Stimulated activated CD4-positive, alpha-beta T cell treated with anti-CD3 and anti-CD28 coated beads, Interleukin-4, amount 100 ng/mL, for 1 hour (primary cell): Measurements from ENCODE around the gene SALL4.
"Not testable (repeated sequence)": the region's sequence is repeated elsewhere in the genome, so short reads cannot be mapped to it uniquely, and the experiment has no call there.

Source experiments
- DNase-seq: peaks from one replicate; pipeline ENCODE4 v3.0.0-alpha.2; 2020

Gene SALL4

DNA sequence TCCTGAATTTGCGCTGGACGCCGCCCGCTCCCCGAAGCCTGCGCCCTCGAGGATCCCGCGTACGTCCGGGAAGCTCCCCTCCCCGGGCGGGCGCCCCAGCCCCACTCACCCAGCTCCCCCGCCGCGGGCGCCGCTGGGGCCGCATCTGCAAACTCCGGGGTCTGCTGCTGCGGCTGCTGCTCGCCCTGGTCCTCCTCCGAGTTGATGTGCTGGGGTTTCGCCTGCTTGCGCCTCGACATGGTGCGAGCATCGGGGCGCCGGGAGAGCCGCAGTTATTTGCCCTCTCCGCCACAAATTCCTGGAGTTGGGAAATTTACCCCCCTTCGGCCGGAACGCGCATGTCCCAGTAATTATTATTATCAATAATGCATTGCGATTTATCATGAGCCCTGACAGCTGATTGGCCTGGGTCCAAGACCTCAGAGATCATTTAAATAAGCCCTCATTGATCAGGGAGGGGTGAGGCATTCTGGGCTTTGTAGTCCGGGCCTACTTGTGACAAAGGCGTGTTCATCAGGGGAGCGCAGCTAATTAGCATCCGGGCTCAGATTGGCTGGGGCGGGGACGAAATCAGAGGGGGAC is at the start of gene SALL4:
Gene SALL4 (minus strand): TSS at position 352 of the 582 bp plus-strand sequence. CDS start 113 bp downstream, at position 239.
- DNase-seq: no peak

DNA sequence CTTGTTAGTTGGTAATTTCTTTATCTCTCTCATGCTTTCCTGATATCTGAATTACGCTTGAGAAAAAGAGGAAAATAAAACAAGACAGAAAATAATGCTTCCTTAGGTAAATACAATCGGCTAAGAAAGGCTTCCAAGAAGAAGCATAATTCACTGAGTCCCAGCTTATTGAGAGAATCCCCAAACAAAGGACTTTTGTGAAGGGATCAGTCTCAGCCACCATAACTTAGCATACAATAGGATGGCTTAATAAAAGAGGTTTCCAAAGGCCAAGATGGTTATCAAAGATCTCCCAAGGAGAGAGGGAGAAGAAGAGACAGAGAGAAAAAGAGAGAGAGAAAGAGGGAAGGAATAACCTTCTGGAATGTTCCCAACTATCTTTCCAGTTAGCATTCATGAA is 46.0 kb upstream of the SALL4 start:
- no peak for DNase-seq

- DNase-seq: no peak
Observed at GRCh38 chr20:51840865-51841264, 38.5 kb upstream of the SALL4 start.

- no peak for DNase-seq
Observed at GRCh38 chr20:51837876-51838420, 35.6 kb upstream of the SALL4 start.

- DNase-seq: no peak
Observed at GRCh38 chr20:51837436-51837835, 35.1 kb upstream of the SALL4 start.

GRCh38 chr20:51833326-51833725 is 31.0 kb upstream of the SALL4 start:
- DNase-seq: no peak

GRCh38 chr20:51832276-51832675 is 30.0 kb upstream of the SALL4 start:
- no peak for DNase-seq

DNA sequence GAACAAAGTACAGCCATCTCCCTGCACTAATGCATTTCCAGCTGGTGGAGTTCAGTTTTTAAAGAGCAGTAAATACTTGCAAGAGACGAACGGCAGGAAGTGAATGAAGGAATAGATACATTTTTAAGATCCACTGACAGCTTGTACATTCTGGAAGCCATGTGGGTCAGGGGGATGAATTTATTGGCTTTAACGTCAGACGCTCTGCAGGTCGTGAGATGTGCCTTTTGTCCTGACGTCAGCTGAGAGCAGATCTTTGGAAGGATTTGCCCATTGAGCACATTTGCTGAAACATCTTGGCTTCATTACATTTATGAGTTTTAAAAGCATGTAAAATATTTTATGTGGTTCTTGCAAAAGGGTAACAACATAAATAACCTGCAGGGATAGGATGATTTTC is 29.5 kb upstream of the SALL4 start:
- no peak for DNase-seq

GRCh38 chr20:51830538-51830937 is 28.2 kb upstream of the SALL4 start:
- no peak for DNase-seq

- no peak for DNase-seq
Observed at GRCh38 chr20:51828762-51829161, 26.4 kb upstream of the SALL4 start.

DNA sequence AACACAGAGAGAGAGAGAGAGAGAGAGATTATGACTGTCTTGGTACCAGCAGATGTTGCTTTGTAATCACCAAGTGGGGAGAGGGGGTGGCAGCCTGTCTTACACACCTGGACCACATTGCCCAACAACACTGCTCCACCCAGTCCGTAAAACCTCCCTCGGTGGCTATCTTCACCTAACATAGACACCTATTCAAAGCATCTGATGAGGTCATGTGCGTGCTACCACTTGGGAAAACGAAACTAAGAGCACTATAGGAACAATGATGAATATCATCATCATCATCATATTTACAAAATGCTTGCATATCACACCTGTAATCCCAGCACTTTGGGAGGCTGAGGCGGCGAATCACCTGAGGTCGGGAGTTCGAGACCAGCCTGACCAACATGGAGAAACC is 24.1 kb upstream of the SALL4 start:
- DNase-seq: no peak

GRCh38 chr20:51818479-51819008 is 16.2 kb upstream of the SALL4 start:
- DNase-seq: no peak

DNA sequence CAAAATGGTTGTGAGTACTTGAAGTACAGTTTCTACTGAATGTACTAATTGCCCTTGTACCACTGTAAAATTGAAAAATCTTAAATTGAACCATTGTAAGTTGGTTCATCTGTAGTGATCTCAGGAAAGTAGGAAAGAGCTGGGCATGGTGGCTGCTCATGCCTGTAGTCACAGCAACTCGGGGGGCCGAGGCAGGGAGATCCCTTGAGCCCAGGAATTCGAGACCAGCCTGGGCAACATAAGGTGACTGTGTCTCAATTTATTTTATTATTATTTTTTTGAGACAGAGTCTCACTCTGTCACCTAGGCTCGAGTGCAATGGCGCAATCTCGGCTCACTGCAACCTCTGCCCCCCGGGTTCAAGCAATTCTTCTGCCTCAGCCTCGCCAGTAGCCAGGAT is 14.5 kb upstream of the SALL4 start:
- DNase-seq: not testable (repeated sequence)

DNA sequence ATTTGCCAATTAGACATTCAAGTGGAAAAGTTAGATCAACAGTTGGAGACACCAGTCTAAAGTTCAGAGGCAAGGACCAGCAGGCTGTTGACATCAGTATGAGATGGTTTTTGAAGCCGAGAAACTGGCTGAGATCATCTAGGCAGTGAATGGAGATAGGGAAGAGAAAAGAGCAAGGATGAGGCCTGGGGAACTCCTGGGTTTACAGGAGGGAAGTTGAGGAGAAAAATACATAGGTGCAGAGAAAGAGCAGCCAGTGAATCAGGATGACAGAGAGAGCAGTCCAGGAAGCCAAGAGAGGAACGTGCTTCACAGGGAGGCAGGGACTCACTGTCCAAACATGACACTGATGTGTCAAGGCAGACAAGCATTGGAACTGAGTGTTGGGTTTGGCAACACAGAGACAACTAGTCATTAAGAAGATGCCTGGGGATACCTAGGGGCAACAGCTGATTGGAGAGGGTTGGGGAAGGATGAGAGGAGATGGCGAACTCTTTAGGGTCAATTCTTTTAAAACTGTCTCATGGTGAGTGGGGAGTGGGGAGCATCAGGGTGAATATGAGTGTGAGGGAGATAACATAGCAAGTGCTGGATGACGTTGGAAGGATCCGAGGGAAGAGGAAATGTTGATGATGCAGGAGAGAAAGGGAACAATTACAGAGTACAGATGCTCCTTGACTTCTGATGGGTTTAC is 13.2 kb upstream of the SALL4 start:
- DNase-seq: no peak

DNA sequence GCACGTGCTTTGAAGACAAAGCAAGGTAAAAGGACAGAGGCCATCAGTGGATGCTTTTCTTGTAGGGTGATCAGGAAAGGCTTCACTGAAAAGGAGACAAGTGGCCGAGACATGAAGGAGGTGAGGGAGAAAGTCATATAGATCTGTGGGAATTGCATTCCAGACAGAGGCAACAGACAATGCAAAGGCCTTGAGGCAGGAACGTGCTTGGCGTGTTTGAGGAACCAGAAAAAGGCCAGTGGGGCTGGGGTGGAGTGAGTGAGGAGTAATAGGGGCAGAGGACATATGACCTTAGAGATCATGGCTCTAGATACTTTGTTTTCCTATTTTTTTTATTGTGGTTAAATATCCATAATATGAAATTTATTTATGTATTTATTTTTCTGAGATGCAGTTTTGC is 10.5 kb upstream of the SALL4 start:
- DNase-seq: no peak

DNA sequence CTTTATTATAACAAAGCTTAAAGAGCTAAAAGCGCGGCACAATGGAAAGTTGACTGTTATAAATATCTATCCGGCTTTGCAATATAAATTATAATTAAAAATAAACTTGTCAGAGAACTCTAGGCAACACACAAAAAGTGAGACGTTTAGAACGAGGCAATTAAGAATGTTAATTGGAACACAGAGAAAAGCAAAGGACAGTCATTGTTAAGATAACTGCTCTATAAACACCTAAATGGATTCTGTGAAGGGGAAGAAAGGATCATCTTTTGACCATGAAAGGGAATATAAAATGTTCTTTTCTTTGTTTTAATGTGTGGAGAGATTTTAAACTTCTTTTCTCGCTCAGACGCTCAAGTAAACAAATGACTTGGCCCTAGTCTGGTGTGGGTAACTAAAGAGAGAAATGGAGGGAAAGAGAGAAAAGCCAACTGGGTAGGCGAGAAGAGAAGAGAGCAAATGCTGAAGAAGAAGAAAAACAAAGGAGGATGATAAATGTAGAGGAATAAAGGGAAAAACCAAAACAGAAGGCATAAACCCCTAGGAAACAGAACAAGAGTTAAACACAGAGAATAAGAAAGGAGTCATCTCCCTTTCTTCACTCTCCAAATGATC is 9.3 kb upstream of the SALL4 start:
- no peak for DNase-seq

GRCh38 chr20:51811042-51811355 is 8.7 kb upstream of the SALL4 start:
- DNase-seq: no peak

- DNase-seq: no peak
Observed at GRCh38 chr20:51810155-51811041, 8.1 kb upstream of the SALL4 start.

- DNase-seq: no peak
Observed at GRCh38 chr20:51807720-51808250, 5.5 kb upstream of the SALL4 start.

GRCh38 chr20:51804754-51805153 is 2.4 kb upstream of the SALL4 start:
- DNase-seq: no peak

GRCh38 chr20:51803148-51803854 is 980 bp upstream of the SALL4 start:
- DNase-seq: no peak

DNA sequence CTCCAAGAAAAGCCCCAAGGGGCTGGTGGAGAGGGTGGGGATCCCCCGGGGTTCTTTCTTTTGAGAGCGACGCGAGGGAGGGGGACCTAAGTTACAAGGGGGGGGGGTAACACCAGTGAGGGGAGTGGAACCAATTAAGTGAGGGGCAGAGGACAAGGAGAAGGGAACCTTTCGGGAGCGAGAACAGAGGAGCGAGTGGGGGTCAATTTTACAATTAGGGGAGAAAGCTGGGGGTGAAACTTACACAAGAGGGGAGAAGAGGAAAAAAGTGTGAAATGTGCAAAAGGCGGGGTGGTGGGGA is 548 bp downstream of the SALL4 start:
- no peak for DNase-seq
